Activated B cell treated with CpG ODN at 0.5 μM for 24 hours (primary cell): Measurements from ENCODE around the gene MYO5A. TPM values are rescaled to one million over a fixed set of nuclear protein-coding genes. Genes with fewer than 3 reads are reported as not detected.
A peak's percentile ranks its signal among the peaks of the same experiment; 100 is the strongest.

Experiments used
- ATAC-seq: fragments of 200-7000 bp; cut with Tn5 transposase; one replicate; pipeline ENCODE4 v1.10.0; 2021; ENCODE audit warnings: low read depth, mild to moderate bottlenecking, moderate library complexity
- CTCF ChIA-PET: fragments of 350-600 bp; sonication (Branson Sonifier 250); formaldehyde crosslinking; loops from one replicate; lab custom pipeline; 2021; ENCODE audit warnings: antibody characterized with exemption; lab: Charles Lee
- POLR2A ChIA-PET: fragments of 350-600 bp; sonication (Branson Sonifier 250); formaldehyde crosslinking; loops from one replicate; lab custom pipeline; 2021; ENCODE audit warnings: antibody characterized with exemption; lab: Charles Lee
- DNase-seq: peaks from one replicate; pipeline ENCODE4 v3.0.0; 2022
- H3K27ac Mint-ChIP-seq: one replicate; pipeline ENCODE4 v1.8.0; 2020; ENCODE audit warnings: mixed read lengths
- H3K27me3 Mint-ChIP-seq: one replicate; pipeline ENCODE4 v1.8.0; 2021; ENCODE audit warnings: mixed read lengths
- H3K36me3 Mint-ChIP-seq: one replicate; pipeline ENCODE4 v1.8.0; 2021; ENCODE audit warnings: low read depth, mixed read lengths
- H3K4me1 Mint-ChIP-seq: one replicate; pipeline ENCODE4 v1.8.0; 2021; ENCODE audit warnings: mixed read lengths
- H3K4me3 Mint-ChIP-seq: one replicate; pipeline ENCODE4 v1.8.0; 2020; ENCODE audit warnings: mild to moderate bottlenecking, mixed read lengths
- H3K9me3 Mint-ChIP-seq: one replicate; pipeline ENCODE4 v1.8.0; 2020; ENCODE audit warnings: mixed read lengths
- CTCF ChIP-seq: fragments of 200-600 bp; IDR thresholded peaks from one replicate; pipeline ENCODE4 v1.8.0; 2022; ENCODE audit warnings: antibody characterized with exemption, mild to moderate bottlenecking
- intact Hi-C: fragments of 100-400 bp; cut with micrococcal nuclease; formaldehyde crosslinking; loops from one replicate; pipeline ENCODE4 v1.15.1; 2024
- total RNA-seq: library from RNA; stranded (reverse); gene quantifications from 2 replicates; pipeline ENCODE4 v1.2.3, GENCODE V29; 2022

The MYO5A gene
- total RNA-seq, 1 donor from 2014 or later = 49.1 TPM

GRCh38 chr15:52540374-52541012, 11.8 kb upstream of the MYO5A start:
- Mint-ChIP-seq H3K4me1 (no peaks in the 10 kb centered on the region), H3K9me3 (peaks cover 8% of the 10 kb centered on the region), H3K4me3 (no peak overlapping the region), H3K27ac (no peak overlapping the region), H3K27me3 (peaks cover 3% of the 10 kb centered on the region), H3K36me3 (peaks cover 3% of the 10 kb centered on the region)
- ChIA-PET CTCF (no interaction called here), POLR2A (no interaction called here)
- intact Hi-C loops = no loop called here
- ATAC-seq = no peak
- DNase-seq = no peak
- no peak for TF ChIP-seq CTCF

GRCh38 chr15:52537459-52537858, 8.8 kb upstream of the MYO5A start:
- H3K9me3 Mint-ChIP-seq = no peaks in the 10 kb centered on the region
- intact Hi-C loops = no loop called here

GRCh38 chr15:52532427-52532826, 3.7 kb upstream of the MYO5A start:
- intact Hi-C loops = no loop called here
- Mint-ChIP-seq H3K4me3 (no peak overlapping the region), H3K36me3 (peaks cover 2% of the 10 kb centered on the region), H3K4me1 (peaks cover 15% of the 10 kb centered on the region), H3K27ac (no peak overlapping the region), H3K9me3 (no peaks in the 10 kb centered on the region), H3K27me3 (peaks cover 3% of the 10 kb centered on the region)
- CTCF ChIA-PET = no interaction called here
- no peak for TF ChIP-seq CTCF
- POLR2A ChIA-PET = no interaction called here
- ATAC-seq (no peak), DNase-seq (no peak)

More at GRCh38 chr15:52537459-52537858, 8.8 kb upstream of the MYO5A start:
- H3K4me1 Mint-ChIP-seq = no peaks in the 10 kb centered on the region
- no peaks in the 10 kb centered on the region for H3K36me3 Mint-ChIP-seq
- H3K4me3 Mint-ChIP-seq = no peak overlapping the region
- ChIA-PET POLR2A (no interaction called here), CTCF (no interaction called here)
- no peak overlapping the region for H3K27ac Mint-ChIP-seq
- no peak for DNase-seq
- no peak for ATAC-seq
- H3K27me3 Mint-ChIP-seq = peaks cover 3% of the 10 kb centered on the region
- no peak for TF ChIP-seq CTCF

- ChIA-PET CTCF (interaction anchor here (2.4 kb wide), 1 partner anchor 205 kb away, joined by 12 read pairs; no protein-coding TSS in a partner anchor), POLR2A (interaction anchor here (0.7 to 2.4 kb wide), 3 partner anchors 29 to 151 kb away, joined by 3 to 8 read pairs (median 6); no protein-coding TSS in a partner anchor)
- H3K27ac Mint-ChIP-seq = peak overlapping the region; percentile 79
- intact Hi-C loops = loop anchor here (1.0 to 2.0 kb wide), 8 partner anchors 26 to 205 kb away; partner anchors contain the start of genes ARPP19 and ATOSA
- no peaks in the 10 kb centered on the region for H3K27me3 Mint-ChIP-seq
- H3K9me3 Mint-ChIP-seq = no peaks in the 10 kb centered on the region
- peak overlapping the region; percentile 73 for H3K4me3 Mint-ChIP-seq
- ATAC-seq = no peak
- peaks cover 23% of the 10 kb centered on the region for H3K4me1 Mint-ChIP-seq
- DNase-seq = no peak
- TF ChIP-seq CTCF = no peak
- H3K36me3 Mint-ChIP-seq = peaks cover 2% of the 10 kb centered on the region
Measured at GRCh38 chr15:52529940-52530339, 1.3 kb upstream of the MYO5A start.

GRCh38 chr15:52529341-52529924, 753 bp upstream of the MYO5A start:
- ATAC-seq = no peak
- peak overlapping the region; percentile 73 for H3K4me3 Mint-ChIP-seq
- H3K36me3 Mint-ChIP-seq = peaks cover 2% of the 10 kb centered on the region
- POLR2A ChIA-PET = interaction anchor here (0.7 to 2.4 kb wide), 4 partner anchors 26 to 151 kb away, joined by 3 to 8 read pairs (median 7); no protein-coding TSS in a partner anchor
- CTCF ChIA-PET = interaction anchor here (1.5 to 2.4 kb wide), 3 partner anchors 63 to 205 kb away, joined by 4 to 16 read pairs (median 12); no protein-coding TSS in a partner anchor
- TF ChIP-seq CTCF = no peak
- DNase-seq = no peak
- H3K27me3 Mint-ChIP-seq = no peaks in the 10 kb centered on the region
- intact Hi-C loops = loop anchor here (1.0 to 2.0 kb wide), 8 partner anchors 25 to 205 kb away; partner anchors contain the start of genes ARPP19 and ATOSA
- peaks cover 23% of the 10 kb centered on the region for H3K4me1 Mint-ChIP-seq
- H3K27ac Mint-ChIP-seq = peak overlapping the region; percentile 79
- no peaks in the 10 kb centered on the region for H3K9me3 Mint-ChIP-seq
